ENCODE results near the gene IRF1. TPM values are rescaled to one million over a fixed set of nuclear protein-coding genes. Genes with fewer than 3 reads are reported as not detected.
"Not testable (repeated sequence)": the region's sequence is repeated elsewhere in the genome, so short reads cannot be mapped to it uniquely, and the experiment has no call there.

IRF1 gene
- 1.2 and 1.8 TPM in 2 replicates for total RNA-seq (2014; rRNA removed; shearing (Covaris generic))
- 6.4 and 6.7 TPM in 2 replicates for polyA plus RNA-seq (2015; cell fraction: cytosol; rRNA removed)
- polyA plus RNA-seq (2015; cell fraction: nucleus; rRNA removed), result 4.9 and 5.3 TPM in 2 replicates

GRCh38 chr5:132490484-132491367 lies at the start of gene IRF1:
TSS of gene IRF1 (minus strand) at chr5:132490773. CDS start at chr5:132489478, 1,295 bp downstream.
- peak; percentile 94 for DNase-seq (ENCODE audit: low read depth, low spot score)
- in situ Hi-C loops (cut with HindIII; ENCODE audit: low pct_unique_long_range_greater_than_20kb, low sequenced_read_pairs), result no loop called here

GRCh38 chr5:132540149-132540548 lies 49.6 kb upstream of the IRF1 start:
- in situ Hi-C loops (cut with HindIII; ENCODE audit: low pct_unique_long_range_greater_than_20kb, low sequenced_read_pairs), result no loop called here
- no peak for DNase-seq (ENCODE audit: low read depth, low spot score)

GRCh38 chr5:132539716-132540115 lies 49.1 kb upstream of the IRF1 start:
- DNase-seq (ENCODE audit: low read depth, low spot score), result no peak
- in situ Hi-C loops (cut with HindIII; ENCODE audit: low pct_unique_long_range_greater_than_20kb, low sequenced_read_pairs), result no loop called here

- DNase-seq (ENCODE audit: low read depth, low spot score), result no peak
- in situ Hi-C loops (cut with HindIII; ENCODE audit: low pct_unique_long_range_greater_than_20kb, low sequenced_read_pairs), result no loop called here
These were observed 40.4 kb upstream of the IRF1 start for GRCh38 chr5:132530946-132531345.

- in situ Hi-C loops (cut with HindIII; ENCODE audit: low pct_unique_long_range_greater_than_20kb, low sequenced_read_pairs), result no loop called here
- DNase-seq (ENCODE audit: low read depth, low spot score), result no peak
These were observed 38.5 kb upstream of the IRF1 start for GRCh38 chr5:132528866-132529634.

GRCh38 chr5:132528021-132528420 lies 37.4 kb upstream of the IRF1 start:
- in situ Hi-C loops (cut with HindIII; ENCODE audit: low pct_unique_long_range_greater_than_20kb, low sequenced_read_pairs), result no loop called here
- DNase-seq (ENCODE audit: low read depth, low spot score), result no peak

GRCh38 chr5:132526974-132527564 lies 36.5 kb upstream of the IRF1 start:
- in situ Hi-C loops (cut with HindIII; ENCODE audit: low pct_unique_long_range_greater_than_20kb, low sequenced_read_pairs), result no loop called here
- DNase-seq (ENCODE audit: low read depth, low spot score), result no peak

- in situ Hi-C loops (cut with HindIII; ENCODE audit: low pct_unique_long_range_greater_than_20kb, low sequenced_read_pairs), result no loop called here
- peak; percentile 73 for DNase-seq (ENCODE audit: low read depth, low spot score)
These were observed 35.9 kb upstream of the IRF1 start for GRCh38 chr5:132526290-132526973.

GRCh38 chr5:132525299-132525724 lies 34.7 kb upstream of the IRF1 start:
- no peak for DNase-seq (ENCODE audit: low read depth, low spot score)

GRCh38 chr5:132524877-132525276 lies 34.3 kb upstream of the IRF1 start:
- DNase-seq (ENCODE audit: low read depth, low spot score); in situ Hi-C loops (cut with HindIII; ENCODE audit: low pct_unique_long_range_greater_than_20kb, low sequenced_read_pairs): not testable (repeated sequence)

More at GRCh38 chr5:132525299-132525724, 34.7 kb upstream of the IRF1 start:
- in situ Hi-C loops (cut with HindIII; ENCODE audit: low pct_unique_long_range_greater_than_20kb, low sequenced_read_pairs), result no loop called here

GRCh38 chr5:132522067-132522466 lies 31.5 kb upstream of the IRF1 start:
- in situ Hi-C loops (cut with HindIII; ENCODE audit: low pct_unique_long_range_greater_than_20kb, low sequenced_read_pairs); DNase-seq (ENCODE audit: low read depth, low spot score): not testable (repeated sequence)

GRCh38 chr5:132513618-132514336 lies 23.2 kb upstream of the IRF1 start:
- in situ Hi-C loops (cut with HindIII; ENCODE audit: low pct_unique_long_range_greater_than_20kb, low sequenced_read_pairs); DNase-seq (ENCODE audit: low read depth, low spot score): not testable (repeated sequence)

- in situ Hi-C loops (cut with HindIII; ENCODE audit: low pct_unique_long_range_greater_than_20kb, low sequenced_read_pairs), result no loop called here
- no peak for DNase-seq (ENCODE audit: low read depth, low spot score)
These were observed 19.5 kb upstream of the IRF1 start for GRCh38 chr5:132510076-132510475.

GRCh38 chr5:132506094-132506692 lies 15.6 kb upstream of the IRF1 start:
- DNase-seq (ENCODE audit: low read depth, low spot score), result peak; percentile 71
- in situ Hi-C loops (cut with HindIII; ENCODE audit: low pct_unique_long_range_greater_than_20kb, low sequenced_read_pairs), result no loop called here

GRCh38 chr5:132505641-132506040 lies 15.1 kb upstream of the IRF1 start:
- in situ Hi-C loops (cut with HindIII; ENCODE audit: low pct_unique_long_range_greater_than_20kb, low sequenced_read_pairs), result no loop called here
- DNase-seq (ENCODE audit: low read depth, low spot score), result no peak

- in situ Hi-C loops (cut with HindIII; ENCODE audit: low pct_unique_long_range_greater_than_20kb, low sequenced_read_pairs), result no loop called here
- no peak for DNase-seq (ENCODE audit: low read depth, low spot score)
These were observed 14.2 kb upstream of the IRF1 start for GRCh38 chr5:132504746-132505145.
